H1 (cell line): ENCODE measurements around the gene TCERG1L. TPM values are rescaled to one million over a fixed set of nuclear protein-coding genes. Genes with fewer than 3 reads are reported as not detected.

Source experiments
- CTCF ChIA-PET: fragments of 300-600 bp; sonication (Branson Sonifier 250); formaldehyde crosslinking; loops from one replicate; lab custom pipeline; 2021; ENCODE audit not compliant: partially characterized antibody; lab: Charles Lee
- POLR2A ChIA-PET: fragments of 300-600 bp; sonication (Branson Sonifier 250); formaldehyde crosslinking; loops from one replicate; lab custom pipeline; 2021; ENCODE audit warnings: inconsistent platforms; ENCODE audit not compliant: partially characterized antibody; lab: Charles Lee
- DNase-seq, 2 experiments: peaks; one replicate each; pipeline versions ENCODE4 v3.0.0 to v3.0.0-alpha.2; 2010 to 2022; ENCODE audit warnings: low spot score in 2 of 2, low read depth in 1 of 2, mixed read lengths in 1 of 2
- FAIRE-seq: peaks from 2 replicates; lab custom pipeline; 2011; peaks lifted over from hg19 to GRCh38; lab: Jason Lieb, UNC
- H2AFZ ChIP-seq: 2 replicates; pipeline ENCODE4 v1.8.1; 2012; ENCODE audit warnings: low read length, inconsistent platforms
- H2AK5ac ChIP-seq: 2 replicates; pipeline ENCODE4 v1.6.1; 2013; ENCODE audit warnings: low read depth, low read length
- H2BK120ac ChIP-seq: replicated peaks from 2 replicates; pipeline ENCODE3; 2013; ENCODE audit warnings: low read depth, low read length, inconsistent platforms
- H2BK12ac ChIP-seq: 2 replicates; pipeline ENCODE4 v1.6.1; 2013; ENCODE audit warnings: low read depth, low read length
- H2BK15ac ChIP-seq: 2 replicates; pipeline ENCODE4 v1.6.1; 2013; ENCODE audit warnings: low read length
- H2BK20ac ChIP-seq: 2 replicates; pipeline ENCODE4 v1.6.1; 2013; ENCODE audit warnings: low read length
- H2BK5ac ChIP-seq: 2 replicates; pipeline ENCODE4 v1.6.1; 2013; ENCODE audit warnings: low read depth, low read length
- H3K14ac ChIP-seq: 2 replicates; pipeline ENCODE4 v1.6.1; 2013; ENCODE audit warnings: inconsistent platforms; ENCODE audit not compliant: insufficient read length
- H3K18ac ChIP-seq: 2 replicates; pipeline ENCODE4 v1.6.1; 2013; ENCODE audit warnings: low read length; ENCODE audit errors: extremely low read depth
- H3K23ac ChIP-seq: 2 replicates; pipeline ENCODE4 v1.6.1; 2013; ENCODE audit warnings: inconsistent platforms; ENCODE audit not compliant: insufficient read length
- H3K23me2 ChIP-seq: 2 replicates; pipeline ENCODE4 v1.6.1; 2013; ENCODE audit warnings: low read depth, low read length
- H3K27ac ChIP-seq: 2 replicates; pipeline ENCODE4 v1.6.1; 2011; ENCODE audit warnings: low read depth, low read length, inconsistent platforms
- H3K27me3 ChIP-seq, 4 experiments: replicated peaks in 1 of 4; 1 replicate in 1 of 4; 2 replicates in 3 of 4; pipeline versions ENCODE4 v1.6.1 to v1.8.1; 2011 to 2013; ENCODE audit warnings: low read length in 3 of 4, mild to moderate bottlenecking in 3 of 4, inconsistent platforms in 2 of 4, mixed read lengths in 2 of 4, moderate library complexity in 1 of 4; ENCODE audit not compliant: control insufficient read depth in 3 of 4, insufficient read depth in 3 of 4; ENCODE audit errors: extremely low read depth in 1 of 4
- H3K36me3 ChIP-seq, 4 experiments: 2 replicates each; pipeline versions ENCODE4 v1.6.1 to v1.8.1; 2011 to 2013; ENCODE audit warnings: mild to moderate bottlenecking in 4 of 4, low read length in 3 of 4, moderate library complexity in 2 of 4, control low read depth in 1 of 4, inconsistent platforms in 1 of 4; ENCODE audit not compliant: insufficient read depth in 4 of 4, control insufficient read depth in 2 of 4
- H3K4ac ChIP-seq: replicated peaks from 2 replicates; pipeline ENCODE3; 2013; ENCODE audit warnings: low read length, low read depth, mixed read lengths, inconsistent platforms; ENCODE audit not compliant: insufficient read length
- H3K4me1 ChIP-seq, 4 experiments: replicated peaks in 1 of 4; 1 replicate in 1 of 4; 2 replicates in 3 of 4; pipeline versions ENCODE4 v1.6.1 to v1.8.1; 2011 to 2013; ENCODE audit warnings: low read length in 3 of 4, inconsistent platforms in 2 of 4, mixed read lengths in 1 of 4; ENCODE audit not compliant: insufficient read depth in 4 of 4, control insufficient read depth in 3 of 4
- H3K4me2 ChIP-seq, 2 experiments: 2 replicates each; pipeline versions ENCODE4 v1.6.1 to v1.8.1; 2011 to 2013; ENCODE audit warnings: low read depth in 2 of 2, low read length in 2 of 2, control low read depth in 1 of 2, inconsistent platforms in 1 of 2, mild to moderate bottlenecking in 1 of 2; ENCODE audit not compliant: insufficient read depth in 1 of 2
- H3K4me3 ChIP-seq, 4 experiments: fragments of 200-600, 300-600 bp in 1 of 4; sonication (generic), shearing (Covaris generic), sonication (Bioruptor Twin) in 1 of 4; 2 replicates each; pipeline versions ENCODE4 v1.5.1 to v1.8.1; 2011 to 2016; ENCODE audit warnings: low read length in 4 of 4, low read depth in 3 of 4, control low read depth in 2 of 4, inconsistent platforms in 2 of 4, mild to moderate bottlenecking in 2 of 4, mixed read lengths in 1 of 4, moderate library complexity in 1 of 4; ENCODE audit not compliant: insufficient read depth in 2 of 4; ENCODE audit errors: extremely low read depth in 1 of 4
- H3K56ac ChIP-seq: replicated peaks from 2 replicates; pipeline ENCODE3; 2013; ENCODE audit warnings: low read depth, mild to moderate bottlenecking, mixed read lengths, low read length, inconsistent platforms; ENCODE audit not compliant: insufficient read length
- H3K79me1 ChIP-seq: 2 replicates; pipeline ENCODE4 v1.6.1; 2013; ENCODE audit warnings: low read depth, low read length, control low read depth
- H3K79me2 ChIP-seq, 2 experiments: 2 replicates each; pipeline versions ENCODE4 v1.6.1 to v1.8.1; 2012 to 2013; ENCODE audit warnings: low read length in 2 of 2, mild to moderate bottlenecking in 2 of 2, inconsistent platforms in 1 of 2; ENCODE audit not compliant: insufficient read depth in 2 of 2, control insufficient read depth in 1 of 2
- H3K9ac ChIP-seq, 4 experiments: replicated peaks in 1 of 4; 1 replicate in 1 of 4; 2 replicates in 3 of 4; pipeline versions ENCODE4 v1.6.1 to v1.8.1; 2011 to 2013; ENCODE audit warnings: low read depth in 3 of 4, low read length in 3 of 4, control low read depth in 2 of 4, mild to moderate bottlenecking in 2 of 4, moderate library complexity in 2 of 4, inconsistent platforms in 1 of 4; ENCODE audit errors: extremely low read depth in 1 of 4
- H3K9me3 ChIP-seq, 2 experiments: 2 replicates each; pipeline versions ENCODE4 v1.6.1 to v1.8.1; 2012 to 2013; ENCODE audit warnings: mild to moderate bottlenecking in 2 of 2, moderate library complexity in 2 of 2, control low read depth in 1 of 2, inconsistent platforms in 1 of 2, low read depth in 1 of 2, low read length in 1 of 2, mixed read lengths in 1 of 2; ENCODE audit not compliant: insufficient read depth in 2 of 2
- H4K20me1 ChIP-seq, 2 experiments: replicated peaks in 1 of 2; 2 replicates each; pipeline versions ENCODE3 to v1.8.1; 2011 to 2013; ENCODE audit warnings: inconsistent platforms in 2 of 2, low read length in 2 of 2, mild to moderate bottlenecking in 1 of 2; ENCODE audit not compliant: insufficient read depth in 2 of 2, control insufficient read depth in 1 of 2
- H4K5ac ChIP-seq: 2 replicates; pipeline ENCODE4 v1.6.1; 2013; ENCODE audit warnings: low read length, low read depth, mixed read lengths, inconsistent platforms; ENCODE audit not compliant: insufficient read length
- H4K8ac ChIP-seq: 2 replicates; pipeline ENCODE4 v1.8.0; 2013; ENCODE audit warnings: mild to moderate bottlenecking, moderate library complexity, low read length, inconsistent platforms; ENCODE audit not compliant: insufficient read depth; ENCODE audit errors: extremely low read depth
- H4K91ac ChIP-seq: replicated peaks from 2 replicates; pipeline ENCODE3; 2013; ENCODE audit warnings: low read length, mixed read lengths, inconsistent platforms; ENCODE audit not compliant: insufficient read length
- ASH2L ChIP-seq: fragments of 200-600, 300-600 bp; sonication (generic); IDR thresholded peaks from one replicate; pipeline ENCODE4 v1.7.1; 2017; ENCODE audit warnings: low read length
- CEBPB ChIP-seq: IDR thresholded peaks from 2 replicates; pipeline ENCODE4 v1.6.1; 2012; ENCODE audit warnings: low read depth, low read length
- CTBP2 ChIP-seq: IDR thresholded peaks from 2 replicates; pipeline ENCODE4 v1.7.0; 2011; ENCODE audit warnings: borderline replicate concordance, mild to moderate bottlenecking, moderate library complexity, mixed read lengths, low read length; ENCODE audit not compliant: insufficient read depth, insufficient read length
- EP300 ChIP-seq, 2 experiments: IDR thresholded peaks; 1 replicate in 1 of 2; 2 replicates in 1 of 2; pipeline ENCODE4 v1.6.1; 2011 to 2012; ENCODE audit warnings: low read depth in 2 of 2, low read length in 2 of 2, mild to moderate bottlenecking in 2 of 2, borderline replicate concordance in 1 of 2, inconsistent platforms in 1 of 2, moderate library complexity in 1 of 2
- FOSL1 ChIP-seq: IDR thresholded peaks from 2 replicates; pipeline ENCODE4 v1.6.1; 2011; ENCODE audit warnings: mild to moderate bottlenecking, low read depth, low read length, moderate library complexity; ENCODE audit not compliant: insufficient read depth
- GABPA ChIP-seq: IDR thresholded peaks from 2 replicates; pipeline ENCODE4 v1.6.1; 2011; ENCODE audit warnings: mild to moderate bottlenecking, low read length, moderate library complexity, borderline replicate concordance; ENCODE audit not compliant: insufficient read depth
- POLR2A ChIP-seq, 2 experiments: IDR thresholded peaks; 1 replicate in 1 of 2; 2 replicates in 1 of 2; pipeline ENCODE4 v1.6.1; 2011; ENCODE audit warnings: low read depth in 2 of 2, low read length in 2 of 2, mild to moderate bottlenecking in 2 of 2; ENCODE audit errors: control extremely low read depth in 1 of 2
- TAF7 ChIP-seq: optimal IDR thresholded peaks from 2 replicates; pipeline ENCODE3; 2011; ENCODE audit warnings: low read depth, mild to moderate bottlenecking, inconsistent platforms, low read length, moderate library complexity, borderline replicate concordance
- TCF12 ChIP-seq: IDR thresholded peaks from 2 replicates; pipeline ENCODE4 v1.6.1; 2011; ENCODE audit warnings: low read depth, mild to moderate bottlenecking, low read length
- TEAD4 ChIP-seq: IDR thresholded peaks from 2 replicates; pipeline ENCODE4 v1.6.1; 2012; ENCODE audit warnings: low read depth, low read length, inconsistent platforms, mixed read lengths
- WGBS, 2 experiments: shearing (Covaris generic) in 1 of 2; methylation state at CpG; one replicate each; pipeline versions ENCODE4 v1.1.6 to v1.1.7; 2013 to 2015; ENCODE audit warnings: low lambda C conversion rate in 2 of 2, mixed read lengths in 2 of 2, inconsistent platforms in 1 of 2, low coverage in 1 of 2, missing lambda C conversion rate in 1 of 2; ENCODE audit not compliant: insufficient replicate concordance in 2 of 2, insufficient coverage in 1 of 2, insufficient read length in 1 of 2; ENCODE audit errors: extremely low coverage in 1 of 2, missing lambda C conversion rate in 1 of 2; 5-methylcytosine and 5-hydroxymethylcytosine counted together
- polyA plus RNA-seq, 7 experiments: library from polyadenylated mRNA; depleted of rRNA in 3 of 7; stranded (reverse) in 5 of 7; unstranded in 2 of 7; fragments of >200 nt in 5 of 7; fragments of 200-250 nt in 2 of 7; gene quantifications; 1 replicate in 5 of 7; 2 replicates in 1 of 7; 4 replicates in 1 of 7; pipeline versions ENCODE4 v1.2.1 to v1.2.3, GENCODE V29; 2011 to 2013; ENCODE audit warnings: missing spikeins in 2 of 7, mixed read lengths in 2 of 7
- total RNA-seq: library from RNA; stranded (reverse); fragmentation: NEBNext Ultra II Directional; extraction: Animal tissue kit (Norgen Biotek cat#: 25700); gene quantifications from 2 replicates; pipeline ENCODE4 v1.2.1, GENCODE V29; 2021
- TF ChIP-seq, protein P1 (sequence below): IDR thresholded peaks from 2 replicates; pipeline ENCODE4 v1.6.1; 2011; ENCODE audit warnings: low read depth, mild to moderate bottlenecking, low read length; ENCODE audit not compliant: insufficient read depth
- TF ChIP-seq, protein P2 (sequence below): IDR thresholded peaks from 2 replicates; pipeline ENCODE4 v1.6.1; 2012; ENCODE audit warnings: inconsistent platforms

Gene TCERG1L
- total and polyA plus RNA-seq, 2 of the 8 experiments (the other 6 are each of a cell fraction or from before 2014, with no cell fraction given): 3.9 to 6.9 TPM

DNA sequence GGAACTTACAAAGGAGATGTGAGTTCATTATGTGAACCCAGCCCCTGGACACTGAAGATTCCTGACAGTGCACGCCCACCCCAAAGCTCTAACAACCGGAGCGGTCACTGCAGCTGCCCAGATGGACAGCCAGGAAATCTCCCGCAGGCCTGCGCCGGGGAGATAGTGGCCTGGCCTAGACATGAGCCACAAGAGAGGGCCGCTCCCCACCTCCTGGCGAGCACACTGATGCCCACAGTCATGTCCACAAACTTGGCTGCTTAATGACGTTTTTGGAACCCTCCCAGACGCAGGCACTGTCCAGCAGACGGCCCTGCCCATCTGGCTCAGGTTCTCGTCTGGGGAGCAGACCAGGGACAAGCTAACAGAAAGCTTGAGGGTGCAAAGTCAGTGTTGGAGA is 34.2 kb downstream of the TCERG1L start:
- Histone ChIP-seq H3K79me2 (no peaks in the 10 kb centered on the region), H3K4me1 (no peaks in the 10 kb centered on the region; a peak in 2 of 7 replicates), H3K4me3 (no peak overlapping the region), H3K14ac (no peak overlapping the region), H3K23me2 (no peaks in the 10 kb centered on the region), H4K91ac (no peak overlapping the region), H2BK20ac (no peak overlapping the region), H4K8ac (no peak overlapping the region; the same call in 1 of the 2 replicates), H3K4me2 (no peak overlapping the region), H2AK5ac (no peak overlapping the region), H4K20me1 (peaks cover 0 to 1% of the 10 kb centered on the region in 2 experiments), H2BK5ac (no peak overlapping the region), H2BK15ac (no peak overlapping the region), H3K18ac (no peak overlapping the region), H3K9me3 (no peaks in the 10 kb centered on the region), H4K5ac (no peak overlapping the region), H2BK12ac (no peak overlapping the region), H2AFZ (no peak overlapping the region), H3K79me1 (no peaks in the 10 kb centered on the region), H3K36me3 (no peaks in the 10 kb centered on the region), H3K27ac (no peak overlapping the region), H3K9ac (no peak overlapping the region; a peak in 1 of 7 replicates), H3K4ac (no peak overlapping the region), H3K56ac (no peak overlapping the region), H2BK120ac (no peak overlapping the region), H3K27me3 (no peaks in the 10 kb centered on the region), H3K23ac (no peak overlapping the region)
- WGBS, 2 experiments: 90% methylated on average over 8 of the region's 12 CpGs; no CpG with 5 or more reads in 1 of the 2 experiments
- POLR2A ChIA-PET: no interaction called here
- no peak for DNase-seq
- CTCF ChIA-PET: interaction anchor here (0.9 to 1.1 kb wide), 2 partner anchors 177 to 194 kb away, joined by 3 read pairs; no protein-coding TSS in a partner anchor
- FAIRE-seq: no peak
- TF ChIP-seq FOSL1 (no peak), TAF7 (no peak), TCF12 (no peak), EP300 (IDR thresholded peaks at IDR 0.05; ENCODE audit: borderline replicate concordance in 1 of 2, low read depth in 2 of 2, low read length in 2 of 2) (no peak), CTBP2 (no peak), ASH2L (no peak), GABPA (no peak), TEAD4 (no peak), POLR2A (IDR thresholded peaks at IDR 0.05; ENCODE audit: control extremely low read depth in 1 of 2, low read depth in 2 of 2, low read length in 2 of 2) (no peak), CEBPB (no peak)
- TF ChIP-seq, protein P1, sequence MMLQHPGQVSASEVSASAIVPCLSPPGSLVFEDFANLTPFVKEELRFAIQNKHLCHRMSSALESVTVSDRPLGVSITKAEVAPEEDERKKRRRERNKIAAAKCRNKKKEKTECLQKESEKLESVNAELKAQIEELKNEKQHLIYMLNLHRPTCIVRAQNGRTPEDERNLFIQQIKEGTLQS: no peak
- TF ChIP-seq, protein P2, sequence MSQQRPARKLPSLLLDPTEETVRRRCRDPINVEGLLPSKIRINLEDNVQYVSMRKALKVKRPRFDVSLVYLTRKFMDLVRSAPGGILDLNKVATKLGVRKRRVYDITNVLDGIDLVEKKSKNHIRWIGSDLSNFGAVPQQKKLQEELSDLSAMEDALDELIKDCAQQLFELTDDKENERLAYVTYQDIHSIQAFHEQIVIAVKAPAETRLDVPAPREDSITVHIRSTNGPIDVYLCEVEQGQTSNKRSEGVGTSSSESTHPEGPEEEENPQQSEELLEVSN: no peak
